Thoracic aorta endothelial cell (primary cell): ENCODE results near the gene CCDC15. TPM values are rescaled to one million over a fixed set of nuclear protein-coding genes. Genes with fewer than 3 reads are reported as not detected.

Experiments used
- total RNA-seq: library from RNA; depleted of rRNA; stranded (reverse); fragments of >200 nt; gene quantifications from 2 replicates; pipeline ENCODE4 v1.2.3, GENCODE V29; 2012

Gene CCDC15
- total RNA-seq, result 6.6 and 7.7 TPM in 2 replicates

GRCh38 chr11:124953753-124954589 lies at the start of gene CCDC15:
Gene CCDC15 (plus strand): TSS chr11:124954202. CDS start chr11:124954733, 531 bp downstream.

GRCh38 chr11:124918950-124919349 lies 35.1 kb upstream of the CCDC15 start, which contains the start of gene HEPN1:
Gene HEPN1 (plus strand): TSS chr11:124919250.

GRCh38 chr11:124935548-124936514 lies 18.2 kb upstream of the CCDC15 start, which contains the start of gene HEPACAM:
Gene HEPACAM (minus strand): TSS chr11:124936047. CDS start chr11:124936006, 41 bp downstream.

GRCh38 chr11:125062931-125063428 lies 109.0 kb downstream of the CCDC15 start, which contains the start of gene SLC37A2:
Gene SLC37A2 (plus strand): TSS chr11:125063305. CDS start chr11:125063368, 63 bp downstream.

Other genes starting within 250 kb of the CCDC15 start
- gene NRGN, start 214.3 kb upstream of the CCDC15 start, total RNA-seq, result 8.2 and 10.9 TPM in 2 replicates
- 0.27 and 0.43 TPM in 2 replicates for gene VSIG2, start 201.9 kb upstream of the CCDC15 start, total RNA-seq
- 136 and 154 TPM in 2 replicates for gene ESAM, start 191.9 kb upstream of the CCDC15 start, total RNA-seq
- gene MSANTD2, start 153.8 kb upstream of the CCDC15 start, total RNA-seq, result 20.1 and 23.7 TPM in 2 replicates
- 18.1 and 19.9 TPM in 2 replicates for gene ROBO3, start 88.8 kb upstream of the CCDC15 start, total RNA-seq
- gene ROBO4, start 56.3 kb upstream of the CCDC15 start, total RNA-seq, result 265 and 303 TPM in 2 replicates
- 0.13 TPM in 1 of 2 replicates, not detected in the other for gene HEPN1, start 35.0 kb upstream of the CCDC15 start, total RNA-seq
- gene HEPACAM, start 18.2 kb upstream of the CCDC15 start, total RNA-seq, result not detected in 2 replicates
- gene SLC37A2, start 109.1 kb downstream of the CCDC15 start, total RNA-seq, result 0.57 and 0.66 TPM in 2 replicates
- gene TMEM218, start 157.4 kb downstream of the CCDC15 start, total RNA-seq, result 21.0 and 21.4 TPM in 2 replicates
- gene PKNOX2, start 210.5 kb downstream of the CCDC15 start, total RNA-seq, result 0.07 and 0.13 TPM in 2 replicates